IPS DF 6.9 (cell line): Measurements from ENCODE around the gene AP4B1.

Experiments used
- DNase-seq: peaks from one replicate; pipeline ENCODE4 v3.0.0-alpha.2; 2013; ENCODE audit warnings: low read depth, low spot score
- H3K27ac ChIP-seq: one replicate; pipeline ENCODE4 v1.5.1; 2013; ENCODE audit warnings: low read length, control low read depth
- H3K27me3 ChIP-seq: 2 replicates; pipeline ENCODE4 v1.6.1; 2013; ENCODE audit warnings: mild to moderate bottlenecking, low read length; ENCODE audit not compliant: control insufficient read depth, insufficient read depth
- H3K36me3 ChIP-seq: 2 replicates; pipeline ENCODE4 v1.6.1; 2013; ENCODE audit warnings: low read length; ENCODE audit not compliant: control insufficient read depth, insufficient read depth
- H3K4me1 ChIP-seq: 2 replicates; pipeline ENCODE4 v1.6.1; 2013; ENCODE audit warnings: low read length; ENCODE audit not compliant: control insufficient read depth, insufficient read depth
- H3K4me3 ChIP-seq: 2 replicates; pipeline ENCODE4 v1.5.1; 2013; ENCODE audit warnings: mild to moderate bottlenecking, low read length
- H3K9me3 ChIP-seq: 2 replicates; pipeline ENCODE4 v1.6.1; 2013; ENCODE audit warnings: low read length, inconsistent platforms; ENCODE audit not compliant: control insufficient read depth, insufficient read depth
- WGBS: extraction: QIAGEN DNeasy Blood & Tissue Kit; methylation state at CpG from one replicate; pipeline ENCODE4 v1.1.7; 2013; ENCODE audit warnings: mixed read lengths, missing lambda C conversion rate; ENCODE audit not compliant: insufficient read length, insufficient coverage; 5-methylcytosine and 5-hydroxymethylcytosine counted together

Gene AP4B1

GRCh38 chr1:113895098-113895497, 9.5 kb downstream of the AP4B1 start:
- Histone ChIP-seq H3K27me3 (no peaks in the 10 kb centered on the region), H3K36me3 (no peaks in the 10 kb centered on the region; the same call in 1 of the 2 replicates), H3K9me3 (no peaks in the 10 kb centered on the region), H3K4me3 (no peak overlapping the region), H3K27ac (no peak overlapping the region), H3K4me1 (no peaks in the 10 kb centered on the region)
- no CpG with 5 or more reads among the region's 6 CpGs for WGBS
- DNase-seq = no peak

GRCh38 chr1:113893267-113893666, 11.3 kb downstream of the AP4B1 start:
- H3K4me3 ChIP-seq = no peak overlapping the region
- no peaks in the 10 kb centered on the region for H3K27me3 ChIP-seq
- no peaks in the 10 kb centered on the region; the same call in 1 of the 2 replicates for H3K36me3 ChIP-seq
- no peak overlapping the region for H3K27ac ChIP-seq
- no peak for DNase-seq
- H3K9me3 ChIP-seq = no peaks in the 10 kb centered on the region
- WGBS = no CpG with 5 or more reads among the region's 3 CpGs
- H3K4me1 ChIP-seq = no peaks in the 10 kb centered on the region

GRCh38 chr1:113891631-113892220, 12.9 kb downstream of the AP4B1 start:
- H3K9me3 ChIP-seq = no peaks in the 10 kb centered on the region
- no peak for DNase-seq
- H3K27me3 ChIP-seq = no peaks in the 10 kb centered on the region
- H3K27ac ChIP-seq = no peak overlapping the region
- no CpG with 5 or more reads among the region's 11 CpGs for WGBS
- H3K36me3 ChIP-seq = no peaks in the 10 kb centered on the region; the same call in 1 of the 2 replicates
- no peaks in the 10 kb centered on the region for H3K4me1 ChIP-seq
- H3K4me3 ChIP-seq = no peak overlapping the region

GRCh38 chr1:113890816-113891215, 13.8 kb downstream of the AP4B1 start:
- Histone ChIP-seq H3K4me3 (no peak overlapping the region), H3K27ac (no peak overlapping the region), H3K27me3 (no peaks in the 10 kb centered on the region), H3K9me3 (no peaks in the 10 kb centered on the region), H3K36me3 (no peaks in the 10 kb centered on the region; the same call in 1 of the 2 replicates), H3K4me1 (no peaks in the 10 kb centered on the region)
- no peak for DNase-seq
- no CpG with 5 or more reads among the region's 2 CpGs for WGBS

- Histone ChIP-seq H3K4me3 (no peak within 1 kb of the TSS), H3K27ac (no peak within 1 kb of the TSS), H3K4me1 (no peaks in the 10 kb centered on the region), H3K36me3 (no peaks in the 10 kb centered on the region), H3K9me3 (no peaks in the 10 kb centered on the region), H3K27me3 (no peaks in the 10 kb centered on the region)
- no peak for DNase-seq
- no CpG with 5 or more reads among the region's 6 CpGs for WGBS
Measured at GRCh38 chr1:113887402-113888175, 17.0 kb downstream of the AP4B1 start, which contains the start of gene BCL2L15. BCL2L15 (minus strand) TSS chr1:113887581; CDS start chr1:113887375, 206 bp downstream.

- Histone ChIP-seq H3K27me3 (no peaks in the 10 kb centered on the region), H3K36me3 (no peaks in the 10 kb centered on the region), H3K4me1 (no peaks in the 10 kb centered on the region), H3K27ac (no peak overlapping the region), H3K9me3 (no peaks in the 10 kb centered on the region), H3K4me3 (no peak overlapping the region)
- no peak for DNase-seq
- WGBS = no CpG with 5 or more reads among the region's 17 CpGs
Measured at GRCh38 chr1:113886417-113887401, 17.9 kb downstream of the AP4B1 start.

- Histone ChIP-seq H3K27ac (no peak overlapping the region), H3K36me3 (no peaks in the 10 kb centered on the region), H3K9me3 (no peaks in the 10 kb centered on the region), H3K27me3 (no peaks in the 10 kb centered on the region), H3K4me3 (no peak overlapping the region), H3K4me1 (no peaks in the 10 kb centered on the region)
- WGBS = no CpG with 5 or more reads among the region's 2 CpGs
- no peak for DNase-seq
Measured at GRCh38 chr1:113881661-113882060, 22.9 kb downstream of the AP4B1 start.

GRCh38 chr1:113879739-113880038, 24.9 kb downstream of the AP4B1 start:
- no peaks in the 10 kb centered on the region for H3K27me3 ChIP-seq
- H3K9me3 ChIP-seq = no peaks in the 10 kb centered on the region
- no peaks in the 10 kb centered on the region for H3K36me3 ChIP-seq
- H3K27ac ChIP-seq = no peak overlapping the region
- no peaks in the 10 kb centered on the region for H3K4me1 ChIP-seq
- WGBS = no CpG with 5 or more reads among the region's 4 CpGs
- DNase-seq = no peak
- no peak overlapping the region for H3K4me3 ChIP-seq

- no peak for DNase-seq
Measured at GRCh38 chr1:113876176-113876575, 28.4 kb downstream of the AP4B1 start.

GRCh38 chr1:113875714-113876113, 28.9 kb downstream of the AP4B1 start:
- Histone ChIP-seq H3K4me3 (no peak overlapping the region), H3K27ac (no peak overlapping the region), H3K36me3 (no peaks in the 10 kb centered on the region), H3K9me3 (no peaks in the 10 kb centered on the region), H3K4me1 (no peaks in the 10 kb centered on the region), H3K27me3 (no peaks in the 10 kb centered on the region)
- no peak for DNase-seq
- WGBS = no CpG with 5 or more reads among the region's 2 CpGs

More at GRCh38 chr1:113876176-113876575, 28.4 kb downstream of the AP4B1 start:
- Histone ChIP-seq H3K36me3 (no peaks in the 10 kb centered on the region), H3K27ac (no peak overlapping the region), H3K9me3 (no peaks in the 10 kb centered on the region), H3K27me3 (no peaks in the 10 kb centered on the region), H3K4me1 (no peaks in the 10 kb centered on the region), H3K4me3 (no peak overlapping the region)
- WGBS = no CpG with 5 or more reads among the region's 5 CpGs
